ENCODE results near the gene PAPPA2. TPM values are rescaled to one million over a fixed set of nuclear protein-coding genes. Genes with fewer than 3 reads are reported as not detected.

The PAPPA2 gene
- total RNA-seq, 1 experiment from 2014 or later: 0.81 TPM

DNA sequence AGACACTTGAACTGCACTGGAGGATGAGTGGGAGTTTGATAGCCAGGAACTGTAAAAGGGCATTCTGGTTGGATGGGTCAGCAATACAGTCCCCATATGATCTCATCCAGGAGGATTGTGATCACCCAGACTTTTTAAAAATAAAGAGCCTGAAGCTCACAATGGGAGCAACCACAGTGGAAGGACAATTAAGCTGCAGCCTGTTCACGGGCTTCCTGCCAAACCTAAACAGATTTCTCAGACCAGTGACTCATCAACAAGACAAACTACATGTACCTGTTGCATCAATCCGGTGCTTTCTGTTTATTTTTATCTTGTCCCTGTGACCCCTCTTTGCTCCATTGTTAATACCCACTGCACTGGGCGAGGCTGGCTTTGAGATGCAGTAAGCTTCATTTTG lies 52.3 kb downstream of the PAPPA2 start:
- Mint-ChIP-seq H3K27me3 (ENCODE audit: low read depth) (no peaks in the 10 kb centered on the region), H3K36me3 (ENCODE audit: insufficient read depth in 1 of 3, low read depth in 3 of 3) (no peaks in the 10 kb centered on the region), H3K4me1 (peaks cover 3 to 4% of the 10 kb centered on the region in 2 experiments; a peak in 3 of 4 replicates), H3K27ac (no peak overlapping the region), H3K4me3 (no peak overlapping the region), H3K9me3 (no peaks in the 10 kb centered on the region)
- H2BK120ac ChIP-seq (ENCODE audit: low read depth, low read length, poor library complexity, severe bottlenecking): no peak overlapping the region
- H3K56ac ChIP-seq (ENCODE audit: insufficient read length, low read depth, low read length): no peak overlapping the region
- WGBS (ENCODE audit: extremely low coverage, insufficient read length, low lambda C conversion rate): no CpG with 5 or more reads among the region's 3 CpGs
- H4K8ac ChIP-seq (replicated peaks; ENCODE audit: insufficient read length, low read depth, low read length): no peak overlapping the region
- no peaks in the 10 kb centered on the region for H3K79me2 ChIP-seq (ENCODE audit: insufficient read depth, low read length)
- H3K4me2 ChIP-seq (ENCODE audit: insufficient read depth, insufficient read length, low read length): no peak overlapping the region
- no peak overlapping the region for H2BK5ac ChIP-seq (ENCODE audit: insufficient read length, low read length)
- TF ChIP-seq, protein P1, sequence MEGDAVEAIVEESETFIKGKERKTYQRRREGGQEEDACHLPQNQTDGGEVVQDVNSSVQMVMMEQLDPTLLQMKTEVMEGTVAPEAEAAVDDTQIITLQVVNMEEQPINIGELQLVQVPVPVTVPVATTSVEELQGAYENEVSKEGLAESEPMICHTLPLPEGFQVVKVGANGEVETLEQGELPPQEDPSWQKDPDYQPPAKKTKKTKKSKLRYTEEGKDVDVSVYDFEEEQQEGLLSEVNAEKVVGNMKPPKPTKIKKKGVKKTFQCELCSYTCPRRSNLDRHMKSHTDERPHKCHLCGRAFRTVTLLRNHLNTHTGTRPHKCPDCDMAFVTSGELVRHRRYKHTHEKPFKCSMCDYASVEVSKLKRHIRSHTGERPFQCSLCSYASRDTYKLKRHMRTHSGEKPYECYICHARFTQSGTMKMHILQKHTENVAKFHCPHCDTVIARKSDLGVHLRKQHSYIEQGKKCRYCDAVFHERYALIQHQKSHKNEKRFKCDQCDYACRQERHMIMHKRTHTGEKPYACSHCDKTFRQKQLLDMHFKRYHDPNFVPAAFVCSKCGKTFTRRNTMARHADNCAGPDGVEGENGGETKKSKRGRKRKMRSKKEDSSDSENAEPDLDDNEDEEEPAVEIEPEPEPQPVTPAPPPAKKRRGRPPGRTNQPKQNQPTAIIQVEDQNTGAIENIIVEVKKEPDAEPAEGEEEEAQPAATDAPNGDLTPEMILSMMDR (conservative IDR thresholded peaks at IDR 0.05): no peak
- no peak overlapping the region for H2BK20ac ChIP-seq (ENCODE audit: low read depth, low read length, poor library complexity, severe bottlenecking)
- no peak overlapping the region for H2AFZ ChIP-seq (ENCODE audit: low read length)
- no peak for DNase-seq
- H2BK12ac ChIP-seq (ENCODE audit: insufficient read length, low read depth, low read length): no peak overlapping the region
- H3K23me2 ChIP-seq (ENCODE audit: insufficient read length, low read depth, low read length, poor library complexity, severe bottlenecking): no peaks in the 10 kb centered on the region
- H3K27ac ChIP-seq (ENCODE audit: insufficient read length, low read depth, low read length): no peak overlapping the region
- no peak overlapping the region for H3K23ac ChIP-seq (ENCODE audit: insufficient read length, low read depth, low read length)
- H4K5ac ChIP-seq (ENCODE audit: insufficient read length, low read depth, low read length): no peak overlapping the region
- H2BK15ac ChIP-seq (ENCODE audit: low read depth, low read length): no peak overlapping the region
- no peak overlapping the region for H3T11ph ChIP-seq (ENCODE audit: low read length)
- H3K14ac ChIP-seq (ENCODE audit: insufficient read depth, low read length): no peak overlapping the region
- H3K27me3 ChIP-seq (ENCODE audit: insufficient read depth, low read length): no peaks in the 10 kb centered on the region
- H3K4ac ChIP-seq (ENCODE audit: low read depth, low read length): no peak overlapping the region
- no peak overlapping the region for H2AK5ac ChIP-seq (ENCODE audit: insufficient read length, low read length)
- no peaks in the 10 kb centered on the region for H3K79me1 ChIP-seq (ENCODE audit: insufficient read depth, low read depth, low read length, poor library complexity, severe bottlenecking)
- no peak overlapping the region for H3K18ac ChIP-seq (ENCODE audit: insufficient read length, low read depth, low read length)
- H3K9me3 ChIP-seq (ENCODE audit: control insufficient read depth, low read depth, low read length): no peaks in the 10 kb centered on the region
- no peak overlapping the region for H4K91ac ChIP-seq (ENCODE audit: insufficient read length, low read depth, low read length)
- no peaks in the 10 kb centered on the region for H3K4me1 ChIP-seq (ENCODE audit: insufficient read depth, low read length)
- H4K20me1 ChIP-seq (ENCODE audit: control insufficient read depth, insufficient read depth, insufficient read length): no peaks in the 10 kb centered on the region
- no peak overlapping the region for H3K9ac ChIP-seq (ENCODE audit: extremely low read depth, insufficient read length, low read length)
